Parathyroid adenoma (tissue), 2 donors: Measurements from ENCODE around the gene DDX56.

Experiments used
- H2AFZ ChIP-seq: fragments of 300-600 bp; sonication (generic); one replicate; pipeline ENCODE4 v1.7.0; 2017; ENCODE audit warnings: antibody characterized with exemption, mild to moderate bottlenecking
- H3K27ac ChIP-seq: fragments of 300-600 bp; sonication (generic); one replicate; pipeline ENCODE4 v1.7.0; 2017
- H3K27me3 ChIP-seq: fragments of 300-600 bp; sonication (generic); one replicate; pipeline ENCODE4 v1.7.0; 2017; ENCODE audit warnings: low read length; ENCODE audit not compliant: control insufficient read depth, insufficient read depth
- H3K36me3 ChIP-seq: fragments of 300-600 bp; sonication (generic); one replicate; pipeline ENCODE4 v1.7.0; 2017; ENCODE audit warnings: low read length; ENCODE audit not compliant: control insufficient read depth, insufficient read depth
- H3K4me1 ChIP-seq: fragments of 300-600 bp; sonication (generic); one replicate; pipeline ENCODE4 v1.7.0; 2017; ENCODE audit warnings: control low read depth
- H3K4me2 ChIP-seq: fragments of 300-600 bp; sonication (generic); one replicate; pipeline ENCODE4 v1.7.0; 2017; ENCODE audit warnings: low read length
- H3K4me3 ChIP-seq: fragments of 300-600 bp; sonication (generic); one replicate; pipeline ENCODE4 v1.7.0; 2017; ENCODE audit warnings: low read depth, low read length
- H3K79me2 ChIP-seq: fragments of 300-600 bp; sonication (generic); one replicate; pipeline ENCODE4 v1.7.0; 2017; ENCODE audit warnings: control low read depth
- H3K9ac ChIP-seq: fragments of 300-600 bp; sonication (generic); one replicate; pipeline ENCODE4 v1.7.0; 2017; ENCODE audit warnings: mild to moderate bottlenecking
- H3K9me3 ChIP-seq: fragments of 300-600 bp; sonication (generic); one replicate; pipeline ENCODE4 v1.7.0; 2017; ENCODE audit warnings: low read length; ENCODE audit not compliant: control insufficient read depth
- TF ChIP-seq, protein P1 (sequence below): fragments of 300-600 bp; sonication (generic); IDR thresholded peaks from one replicate; pipeline ENCODE4 v1.7.0; 2017; ENCODE audit warnings: antibody characterized with exemption, mild to moderate bottlenecking
- donor health status: primary hyperparathyroidism.

Gene DDX56

DNA sequence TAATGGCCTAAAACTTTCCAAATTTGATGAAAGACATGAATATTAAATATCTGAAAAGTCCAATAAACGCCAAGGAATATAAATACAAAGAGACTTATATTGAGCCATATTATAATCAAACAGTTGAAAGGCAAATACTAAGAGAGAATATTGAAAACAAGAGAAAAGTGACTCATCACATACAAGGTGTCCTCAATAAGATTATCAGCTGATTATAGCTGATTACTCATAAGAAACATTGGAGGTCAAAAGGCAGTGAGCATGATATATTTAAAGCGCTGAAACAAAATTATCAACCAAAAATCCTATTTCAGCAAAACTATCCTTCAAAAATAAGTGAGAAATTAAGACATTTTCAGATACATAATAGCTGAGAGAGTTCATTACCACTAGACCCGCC, 24.8 kb downstream of the DDX56 start:
- no peaks in the 10 kb centered on the region for H3K79me2 ChIP-seq
- no peaks in the 10 kb centered on the region for H3K4me1 ChIP-seq
- H3K4me2 ChIP-seq: no peak overlapping the region
- no peaks in the 10 kb centered on the region for H3K36me3 ChIP-seq
- H3K4me3 ChIP-seq: no peak overlapping the region
- H2AFZ ChIP-seq: no peak overlapping the region
- no peak overlapping the region for H3K27ac ChIP-seq
- TF ChIP-seq, protein P1, sequence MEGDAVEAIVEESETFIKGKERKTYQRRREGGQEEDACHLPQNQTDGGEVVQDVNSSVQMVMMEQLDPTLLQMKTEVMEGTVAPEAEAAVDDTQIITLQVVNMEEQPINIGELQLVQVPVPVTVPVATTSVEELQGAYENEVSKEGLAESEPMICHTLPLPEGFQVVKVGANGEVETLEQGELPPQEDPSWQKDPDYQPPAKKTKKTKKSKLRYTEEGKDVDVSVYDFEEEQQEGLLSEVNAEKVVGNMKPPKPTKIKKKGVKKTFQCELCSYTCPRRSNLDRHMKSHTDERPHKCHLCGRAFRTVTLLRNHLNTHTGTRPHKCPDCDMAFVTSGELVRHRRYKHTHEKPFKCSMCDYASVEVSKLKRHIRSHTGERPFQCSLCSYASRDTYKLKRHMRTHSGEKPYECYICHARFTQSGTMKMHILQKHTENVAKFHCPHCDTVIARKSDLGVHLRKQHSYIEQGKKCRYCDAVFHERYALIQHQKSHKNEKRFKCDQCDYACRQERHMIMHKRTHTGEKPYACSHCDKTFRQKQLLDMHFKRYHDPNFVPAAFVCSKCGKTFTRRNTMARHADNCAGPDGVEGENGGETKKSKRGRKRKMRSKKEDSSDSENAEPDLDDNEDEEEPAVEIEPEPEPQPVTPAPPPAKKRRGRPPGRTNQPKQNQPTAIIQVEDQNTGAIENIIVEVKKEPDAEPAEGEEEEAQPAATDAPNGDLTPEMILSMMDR: no peak
- no peaks in the 10 kb centered on the region for H3K9me3 ChIP-seq
- H3K9ac ChIP-seq: no peak overlapping the region
- H3K27me3 ChIP-seq: no peaks in the 10 kb centered on the region

DNA sequence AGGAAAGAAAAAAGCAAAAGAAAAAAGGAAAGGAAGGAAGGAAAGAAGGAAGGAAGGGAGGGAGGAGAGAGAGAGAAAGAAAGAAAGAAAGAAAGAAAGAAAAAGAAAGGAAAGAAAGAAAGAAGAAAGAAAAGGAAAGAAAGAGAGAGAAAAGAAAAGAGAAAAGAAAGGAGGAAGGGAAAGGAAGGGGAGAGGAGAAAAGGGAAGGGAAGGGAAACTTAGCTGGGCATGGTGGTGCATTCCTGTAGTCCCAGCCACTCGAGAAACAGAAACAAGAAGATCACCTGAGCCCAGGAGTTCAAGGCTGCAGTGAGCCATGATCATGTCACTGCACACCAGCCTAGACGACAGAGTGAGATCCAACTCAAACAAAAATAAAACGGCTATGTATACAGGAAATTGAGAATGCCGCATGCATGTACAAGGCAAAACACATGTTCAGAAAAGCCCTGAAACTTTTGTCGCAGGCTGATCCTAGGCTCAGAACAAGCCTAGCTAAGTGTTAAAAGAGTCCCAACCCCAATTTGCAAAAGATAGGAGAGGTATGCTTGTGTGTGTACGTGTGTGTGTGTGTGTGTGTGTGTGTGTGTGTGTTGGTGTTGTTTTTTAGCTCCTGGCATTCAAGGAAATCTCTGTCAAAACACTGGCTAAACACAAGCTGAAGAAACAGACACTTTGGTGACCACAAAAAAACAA, 26.0 kb downstream of the DDX56 start:
- Histone ChIP-seq H3K4me3 (no peak overlapping the region), H3K9ac (no peak overlapping the region)

DNA sequence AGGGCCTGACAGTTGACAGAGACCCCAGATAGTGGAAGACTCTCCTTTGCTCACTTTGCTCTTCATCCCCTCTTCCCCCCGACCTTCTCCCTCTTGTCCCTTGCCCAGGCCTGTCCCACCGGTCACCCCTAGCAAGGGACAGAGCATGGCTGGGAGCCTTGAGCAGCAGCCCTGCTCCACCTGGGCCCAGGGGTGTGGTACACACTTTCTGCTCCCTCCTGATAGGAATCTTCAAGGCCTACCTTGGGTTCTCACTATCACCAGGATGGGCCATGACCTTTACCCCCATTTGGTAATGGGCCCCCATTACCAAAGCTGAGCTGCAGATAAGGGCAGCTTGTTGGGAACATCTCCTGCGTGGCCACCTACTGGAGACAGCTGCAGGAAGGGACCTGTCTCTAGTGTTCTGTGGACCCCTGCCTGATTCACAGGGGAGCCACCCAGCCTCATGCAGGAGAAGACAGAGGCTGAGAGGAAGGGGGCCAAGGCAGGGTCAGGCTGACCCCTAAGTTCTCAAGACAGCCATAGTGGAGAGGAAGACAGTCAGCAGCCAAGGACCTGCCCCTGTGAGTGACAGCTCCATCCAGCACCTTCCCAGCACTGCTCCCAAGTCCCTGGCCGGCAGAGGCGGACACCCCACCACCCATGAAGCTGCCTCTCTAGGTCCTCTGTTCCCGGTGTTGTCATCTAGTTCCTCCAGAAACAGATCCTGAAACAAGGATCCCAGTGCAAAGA, 31.7 kb downstream of the DDX56 start:
- Histone ChIP-seq H3K27me3 (no peaks in the 10 kb centered on the region), H3K79me2 (no peaks in the 10 kb centered on the region), H2AFZ (no peak overlapping the region), H3K4me3 (no peak overlapping the region), H3K36me3 (no peaks in the 10 kb centered on the region), H3K9me3 (no peaks in the 10 kb centered on the region), H3K27ac (no peak overlapping the region), H3K4me2 (no peak overlapping the region), H3K9ac (no peak overlapping the region), H3K4me1 (no peaks in the 10 kb centered on the region)
- TF ChIP-seq, protein P1: no peak

More for the DNA sequence above, 26.0 kb downstream of the DDX56 start:
- TF ChIP-seq, protein P1: no peak
- Histone ChIP-seq H3K36me3 (no peaks in the 10 kb centered on the region), H3K27me3 (no peaks in the 10 kb centered on the region), H3K4me2 (no peak overlapping the region), H3K79me2 (no peaks in the 10 kb centered on the region), H2AFZ (no peak overlapping the region), H3K4me1 (no peaks in the 10 kb centered on the region), H3K9me3 (no peaks in the 10 kb centered on the region), H3K27ac (no peak overlapping the region)

DNA sequence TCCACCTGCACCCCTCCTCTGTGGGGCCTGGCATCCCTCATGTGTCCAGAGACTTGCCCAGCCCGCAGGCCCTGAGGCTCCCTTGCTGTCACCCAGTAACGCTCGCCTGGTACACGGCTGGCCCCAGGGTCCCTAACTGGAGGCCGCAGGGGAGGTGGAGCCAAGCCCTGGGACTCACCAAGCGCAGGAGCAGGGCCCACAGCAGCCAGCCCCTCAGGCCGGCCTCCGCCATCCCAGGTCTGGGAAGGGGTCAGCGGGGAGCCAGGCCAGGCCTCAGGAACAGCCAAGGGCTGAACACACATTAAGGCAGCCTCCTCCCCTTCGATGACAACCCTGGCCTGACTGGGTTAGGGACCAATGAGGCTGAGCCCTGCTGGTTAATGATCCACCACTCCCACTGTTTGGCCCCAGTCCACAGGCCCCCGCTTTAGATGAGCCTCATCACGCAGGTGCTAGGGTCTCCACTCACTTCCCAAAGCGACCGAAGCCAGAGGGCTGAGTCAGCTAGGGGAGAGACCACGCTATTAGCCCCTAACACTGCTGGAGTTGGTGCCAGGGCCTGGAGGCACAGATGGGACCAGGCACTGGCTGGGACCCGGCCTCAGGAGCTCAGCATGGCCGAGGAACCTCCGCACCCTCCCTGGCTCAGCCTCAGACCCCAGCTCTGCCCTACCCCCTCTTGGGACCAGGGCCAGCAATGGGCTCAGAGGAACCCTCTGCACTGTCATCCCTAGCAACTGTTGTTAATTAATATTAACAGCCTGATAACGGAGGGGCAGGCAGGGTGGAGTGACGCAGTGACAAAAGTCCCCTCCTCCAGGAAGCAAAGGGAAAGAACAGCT, 32.5 kb downstream of the DDX56 start, which contains the start of gene NPC1L1:
NPC1L1 (minus strand) TSS at position 303 of the 842 bp plus-strand sequence; CDS start at position 232, 71 bp downstream.
- TF ChIP-seq, protein P1: no peak
- H3K9ac ChIP-seq: no peak within 1 kb of the TSS
- no peak within 1 kb of the TSS for H3K4me3 ChIP-seq
- H3K4me2 ChIP-seq: no peak within 1 kb of the TSS
- no peaks in the 10 kb centered on the region for H3K27me3 ChIP-seq
- no peaks in the 10 kb centered on the region for H3K79me2 ChIP-seq
- H3K36me3 ChIP-seq: no peaks in the 10 kb centered on the region
- H3K9me3 ChIP-seq: no peaks in the 10 kb centered on the region
- no peak within 1 kb of the TSS for H2AFZ ChIP-seq
- H3K4me1 ChIP-seq: no peaks in the 10 kb centered on the region
- no peak within 1 kb of the TSS for H3K27ac ChIP-seq
